Measurements from ENCODE around the gene FAM3B. TPM values are rescaled to one million over a fixed set of nuclear protein-coding genes. Genes with fewer than 3 reads are reported as not detected.

Gene FAM3B
- polyA plus RNA-seq (not detected in 2 replicates), polyA minus RNA-seq (not detected in 2 replicates)

- no peak within 1 kb of the TSS for H3K27ac ChIP-seq (ENCODE audit: low read length)
- no peaks in the 10 kb centered on the region for H3K79me2 ChIP-seq (replicated peaks; ENCODE audit: insufficient read depth, low read length)
- no peak within 1 kb of the TSS for H2AFZ ChIP-seq (ENCODE audit: low read depth, low read length)
- H3K9ac ChIP-seq (ENCODE audit: low read length) = no peak within 1 kb of the TSS
- TF ChIP-seq RAD21 (conservative IDR thresholded peaks at IDR 0.05) (no peak), SMC3 (conservative IDR thresholded peaks at IDR 0.05; ENCODE audit: poor library complexity) (no peak)
- TF ChIP-seq, protein P1, sequence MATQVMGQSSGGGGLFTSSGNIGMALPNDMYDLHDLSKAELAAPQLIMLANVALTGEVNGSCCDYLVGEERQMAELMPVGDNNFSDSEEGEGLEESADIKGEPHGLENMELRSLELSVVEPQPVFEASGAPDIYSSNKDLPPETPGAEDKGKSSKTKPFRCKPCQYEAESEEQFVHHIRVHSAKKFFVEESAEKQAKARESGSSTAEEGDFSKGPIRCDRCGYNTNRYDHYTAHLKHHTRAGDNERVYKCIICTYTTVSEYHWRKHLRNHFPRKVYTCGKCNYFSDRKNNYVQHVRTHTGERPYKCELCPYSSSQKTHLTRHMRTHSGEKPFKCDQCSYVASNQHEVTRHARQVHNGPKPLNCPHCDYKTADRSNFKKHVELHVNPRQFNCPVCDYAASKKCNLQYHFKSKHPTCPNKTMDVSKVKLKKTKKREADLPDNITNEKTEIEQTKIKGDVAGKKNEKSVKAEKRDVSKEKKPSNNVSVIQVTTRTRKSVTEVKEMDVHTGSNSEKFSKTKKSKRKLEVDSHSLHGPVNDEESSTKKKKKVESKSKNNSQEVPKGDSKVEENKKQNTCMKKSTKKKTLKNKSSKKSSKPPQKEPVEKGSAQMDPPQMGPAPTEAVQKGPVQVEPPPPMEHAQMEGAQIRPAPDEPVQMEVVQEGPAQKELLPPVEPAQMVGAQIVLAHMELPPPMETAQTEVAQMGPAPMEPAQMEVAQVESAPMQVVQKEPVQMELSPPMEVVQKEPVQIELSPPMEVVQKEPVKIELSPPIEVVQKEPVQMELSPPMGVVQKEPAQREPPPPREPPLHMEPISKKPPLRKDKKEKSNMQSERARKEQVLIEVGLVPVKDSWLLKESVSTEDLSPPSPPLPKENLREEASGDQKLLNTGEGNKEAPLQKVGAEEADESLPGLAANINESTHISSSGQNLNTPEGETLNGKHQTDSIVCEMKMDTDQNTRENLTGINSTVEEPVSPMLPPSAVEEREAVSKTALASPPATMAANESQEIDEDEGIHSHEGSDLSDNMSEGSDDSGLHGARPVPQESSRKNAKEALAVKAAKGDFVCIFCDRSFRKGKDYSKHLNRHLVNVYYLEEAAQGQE (IDR thresholded peaks at IDR 0.05; ENCODE audit: borderline replicate concordance) = no peak
- peaks cover 34% of the 10 kb centered on the region for H3K27me3 ChIP-seq (ENCODE audit: insufficient read depth, low read depth, low read length)
- H4K20me1 ChIP-seq (ENCODE audit: insufficient read depth) = no peaks in the 10 kb centered on the region
- no peaks in the 10 kb centered on the region for H3K36me3 ChIP-seq (ENCODE audit: insufficient read depth, low read length)
- no peaks in the 10 kb centered on the region for H3K9me3 ChIP-seq (ENCODE audit: low read length)
- no peak within 1 kb of the TSS for H3K4me2 ChIP-seq (ENCODE audit: low read length)
- no peaks in the 10 kb centered on the region for H3K9me2 ChIP-seq (ENCODE audit: insufficient read depth, low read length)
- H3F3A ChIP-seq (ENCODE audit: insufficient read depth, low read length, poor library complexity, severe bottlenecking) = no peaks in the 10 kb centered on the region
- peak within 1 kb of the TSS; percentile 63 for H3K4me3 ChIP-seq (ENCODE audit: low read length)
Observed at GRCh38 chr21:41316200-41317062, at the start of gene FAM3B. TSS of gene FAM3B (plus strand) at chr21:41316801. CDS start at chr21:41316880, 79 bp downstream.

DNA sequence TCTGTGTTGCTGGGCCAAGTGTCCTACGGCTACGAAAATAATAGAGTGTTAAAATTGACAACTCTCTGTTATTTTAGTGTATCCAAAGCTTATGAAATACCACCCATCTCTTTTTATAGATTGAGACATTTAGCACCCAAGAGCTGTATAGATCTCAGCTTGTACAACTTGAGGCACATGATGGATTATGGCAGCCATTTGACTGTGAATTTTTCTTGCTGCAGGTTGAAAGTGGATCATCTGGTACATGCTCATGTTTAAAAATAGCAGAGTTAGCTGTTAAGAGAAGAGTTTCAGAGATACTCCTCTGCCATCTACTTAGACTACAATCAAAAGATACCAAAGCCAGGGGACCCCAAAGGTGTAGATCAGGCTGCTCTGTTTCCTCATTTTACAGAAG lies 49.3 kb upstream of the FAM3B start:
- H3K9me2 ChIP-seq (ENCODE audit: insufficient read depth, low read length) = no peaks in the 10 kb centered on the region
- no peaks in the 10 kb centered on the region for H4K20me1 ChIP-seq (ENCODE audit: insufficient read depth)
- H3K9ac ChIP-seq (ENCODE audit: low read length) = no peak overlapping the region
- no peaks in the 10 kb centered on the region for H3K9me3 ChIP-seq (ENCODE audit: low read length)
- H3K27ac ChIP-seq (ENCODE audit: low read length) = no peak overlapping the region
- no peaks in the 10 kb centered on the region for H3K79me2 ChIP-seq (replicated peaks; ENCODE audit: insufficient read depth, low read length)
- H2AFZ ChIP-seq (ENCODE audit: low read depth, low read length) = no peak overlapping the region
- no peak overlapping the region for H3K4me3 ChIP-seq (ENCODE audit: low read length)
- H3K4me2 ChIP-seq (ENCODE audit: low read length) = no peak overlapping the region
- H3K36me3 ChIP-seq (ENCODE audit: insufficient read depth, low read length) = no peaks in the 10 kb centered on the region
- TF ChIP-seq EZH2 (IDR thresholded peaks at IDR 0.05; ENCODE audit: borderline replicate concordance, insufficient read depth, low read length, poor library complexity, severe bottlenecking) (no peak), POLR2AphosphoS5 (IDR thresholded peaks at IDR 0.05) (no peak), EP300 (conservative IDR thresholded peaks at IDR 0.05; ENCODE audit: poor library complexity, severe bottlenecking) (no peak), MXI1 (conservative IDR thresholded peaks at IDR 0.05; ENCODE audit: poor library complexity, severe bottlenecking) (no peak), RAD21 (conservative IDR thresholded peaks at IDR 0.05) (no peak), TAF1 (IDR thresholded peaks at IDR 0.05; ENCODE audit: low read depth) (no peak), CTCF (IDR thresholded peaks at IDR 0.05; ENCODE audit: poor library complexity, severe bottlenecking) (no peak), SMC3 (conservative IDR thresholded peaks at IDR 0.05; ENCODE audit: poor library complexity) (no peak)
- TF ChIP-seq, protein P1 (IDR thresholded peaks at IDR 0.05; ENCODE audit: borderline replicate concordance) = no peak
- no peaks in the 10 kb centered on the region for H3F3A ChIP-seq (ENCODE audit: insufficient read depth, low read length, poor library complexity, severe bottlenecking)
- H3K27me3 ChIP-seq (ENCODE audit: insufficient read depth, low read depth, low read length) = no peaks in the 10 kb centered on the region
